ENCODE data around the gene SLC47A1.

- TF ChIP-seq EP300 (IDR thresholded peaks at IDR 0.05) (no peak), CTCF (IDR thresholded peaks at IDR 0.05) (no peak), POLR2A (IDR thresholded peaks at IDR 0.05) (no peak), POLR2AphosphoS5 (IDR thresholded peaks at IDR 0.05) (no peak)
Observed at GRCh38 chr17:19539841-19540311, 6.2 kb downstream of the SLC47A1 start.

All from stomach (tissue), 4 donors.